ENCODE results near the gene SLC34A3. TPM values are rescaled to one million over a fixed set of nuclear protein-coding genes. Genes with fewer than 3 reads are reported as not detected.

SLC34A3 gene
- polyA plus RNA-seq, 1 experiment, result not detected

DNA sequence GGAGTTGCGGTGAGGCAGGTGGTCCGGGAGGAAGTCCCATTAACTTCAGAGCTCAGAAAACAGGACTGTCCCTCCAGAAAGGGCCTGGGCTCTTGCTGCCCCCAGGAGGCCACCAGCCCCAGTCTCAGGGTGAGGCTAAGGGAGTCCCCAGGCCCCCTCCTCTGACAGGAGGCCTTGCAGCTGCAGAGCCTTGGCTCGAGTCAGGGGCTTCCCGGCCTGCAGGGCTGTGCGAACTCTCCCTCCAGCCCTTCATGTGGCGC, 17.1 kb downstream of the SLC34A3 start:
- ChIA-PET CTCF (interaction anchor here (3.4 kb wide), 1 partner anchor 12 kb away, joined by 18 read pairs; no protein-coding TSS in a partner anchor), POLR2A (no interaction called here)
- Histone ChIP-seq H3K4me3 (ENCODE audit: low read depth, low read length) (no peak overlapping the region), H3K9me3 (ENCODE audit: control insufficient read depth, insufficient read depth, low read length) (no peaks in the 10 kb centered on the region; the same call in 1 of the 2 replicates), H3K27ac (ENCODE audit: low read depth, low read length) (no peak overlapping the region), H3K27me3 (ENCODE audit: control insufficient read depth, insufficient read depth, low read length) (no peaks in the 10 kb centered on the region)
- TF ChIP-seq, protein P1, sequence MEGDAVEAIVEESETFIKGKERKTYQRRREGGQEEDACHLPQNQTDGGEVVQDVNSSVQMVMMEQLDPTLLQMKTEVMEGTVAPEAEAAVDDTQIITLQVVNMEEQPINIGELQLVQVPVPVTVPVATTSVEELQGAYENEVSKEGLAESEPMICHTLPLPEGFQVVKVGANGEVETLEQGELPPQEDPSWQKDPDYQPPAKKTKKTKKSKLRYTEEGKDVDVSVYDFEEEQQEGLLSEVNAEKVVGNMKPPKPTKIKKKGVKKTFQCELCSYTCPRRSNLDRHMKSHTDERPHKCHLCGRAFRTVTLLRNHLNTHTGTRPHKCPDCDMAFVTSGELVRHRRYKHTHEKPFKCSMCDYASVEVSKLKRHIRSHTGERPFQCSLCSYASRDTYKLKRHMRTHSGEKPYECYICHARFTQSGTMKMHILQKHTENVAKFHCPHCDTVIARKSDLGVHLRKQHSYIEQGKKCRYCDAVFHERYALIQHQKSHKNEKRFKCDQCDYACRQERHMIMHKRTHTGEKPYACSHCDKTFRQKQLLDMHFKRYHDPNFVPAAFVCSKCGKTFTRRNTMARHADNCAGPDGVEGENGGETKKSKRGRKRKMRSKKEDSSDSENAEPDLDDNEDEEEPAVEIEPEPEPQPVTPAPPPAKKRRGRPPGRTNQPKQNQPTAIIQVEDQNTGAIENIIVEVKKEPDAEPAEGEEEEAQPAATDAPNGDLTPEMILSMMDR (IDR thresholded peaks at IDR 0.05; ENCODE audit: low read depth, low read length), result no peak
- no peak for DNase-seq (ENCODE audit: low read depth, low spot score)

DNA sequence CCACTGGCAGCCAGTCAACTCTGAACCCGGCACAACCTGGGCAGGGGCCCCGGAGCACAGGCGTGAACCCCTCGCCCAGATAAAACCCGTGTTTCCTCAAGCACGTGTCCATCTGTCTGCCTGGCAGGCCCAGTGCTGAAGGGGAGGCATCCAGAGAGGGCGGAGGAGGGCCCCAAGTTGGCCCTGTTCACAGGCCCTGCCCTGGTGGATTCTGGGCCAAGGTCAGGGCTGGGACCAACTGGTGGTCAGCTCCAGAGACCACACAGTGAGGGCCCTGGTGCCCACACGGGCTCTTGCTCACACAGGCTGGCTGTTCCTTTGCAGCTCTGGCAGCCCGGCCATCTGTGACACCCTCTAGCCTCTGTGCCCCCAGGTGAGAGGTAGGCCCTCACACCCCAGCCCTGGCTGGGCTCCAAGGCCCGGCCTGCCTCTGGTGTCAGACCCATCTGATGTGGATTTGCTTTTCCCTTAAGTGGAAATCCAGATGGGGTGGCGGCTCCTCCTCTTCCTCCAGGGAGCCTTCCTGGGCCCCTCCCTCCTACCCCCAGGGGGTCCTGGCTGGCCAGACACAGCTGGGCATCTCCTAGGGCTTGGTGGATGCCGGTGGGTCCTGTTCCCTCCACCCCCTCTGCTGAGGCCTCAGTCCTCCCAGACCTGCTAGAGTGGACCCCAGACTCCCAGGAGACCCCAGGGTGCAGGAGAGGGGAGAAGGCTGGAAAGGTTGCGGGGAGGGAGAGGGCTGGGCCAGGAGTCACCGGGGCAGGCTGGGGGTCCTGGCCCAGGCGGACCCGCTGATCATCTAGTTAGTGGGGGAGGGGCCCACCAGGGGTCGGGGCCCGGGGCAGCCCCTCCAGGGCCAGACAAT, 19.9 kb downstream of the SLC34A3 start:
- no peak for DNase-seq (ENCODE audit: low read depth, low spot score)
- Histone ChIP-seq H3K9me3 (ENCODE audit: control insufficient read depth, insufficient read depth, low read length) (no peaks in the 10 kb centered on the region; the same call in 1 of the 2 replicates), H3K27me3 (ENCODE audit: control insufficient read depth, insufficient read depth, low read length) (no peaks in the 10 kb centered on the region), H3K27ac (ENCODE audit: low read depth, low read length) (no peak overlapping the region), H3K4me3 (ENCODE audit: low read depth, low read length) (no peak overlapping the region)
- TF ChIP-seq, protein P1 (IDR thresholded peaks at IDR 0.05; ENCODE audit: low read depth, low read length), result no peak
- POLR2A ChIA-PET, result interaction anchor here (8.8 kb wide), 1 partner anchor 9 kb away, joined by 146 read pairs; the partner anchor contains the start of gene TUBB4B
- CTCF ChIA-PET, result interaction anchor here (0.6 to 3.4 kb wide), 2 partner anchors 14 kb away, joined by 3 to 18 read pairs; no protein-coding TSS in a partner anchor

DNA sequence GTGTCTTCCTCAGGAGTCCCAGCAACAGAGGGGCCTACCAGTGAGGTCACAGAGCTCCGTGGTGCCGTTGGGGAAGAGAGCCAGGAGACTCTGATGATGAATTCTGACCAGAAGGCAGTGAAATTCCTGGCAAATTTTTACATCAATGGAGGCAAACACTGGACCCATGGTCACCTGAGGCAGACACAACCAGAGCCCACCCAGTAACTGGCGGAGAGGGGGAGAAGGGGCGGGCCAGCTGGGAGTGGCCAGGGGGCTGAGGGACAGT, 20.4 kb downstream of the SLC34A3 start, which contains the start of gene STPG3:
TSS of gene STPG3 (plus strand) at position 93 of the 268 bp plus-strand sequence. CDS start at position 94, 1 bp downstream.
- Histone ChIP-seq H3K9me3 (ENCODE audit: control insufficient read depth, insufficient read depth, low read length) (no peaks in the 10 kb centered on the region; the same call in 1 of the 2 replicates), H3K27ac (ENCODE audit: low read depth, low read length) (no peak within 1 kb of the TSS), H3K27me3 (ENCODE audit: control insufficient read depth, insufficient read depth, low read length) (no peaks in the 10 kb centered on the region), H3K4me3 (ENCODE audit: low read depth, low read length) (no peak within 1 kb of the TSS)
- DNase-seq (ENCODE audit: low read depth, low spot score), result no peak
- TF ChIP-seq, protein P1 (IDR thresholded peaks at IDR 0.05; ENCODE audit: low read depth, low read length), result no peak
- ChIA-PET POLR2A (interaction anchor here (8.8 kb wide), 1 partner anchor 9 kb away, joined by 146 read pairs; the partner anchor contains the start of gene TUBB4B), CTCF (interaction anchor here (0.6 kb wide), 1 partner anchor 14 kb away, joined by 3 read pairs; no protein-coding TSS in a partner anchor)

DNA sequence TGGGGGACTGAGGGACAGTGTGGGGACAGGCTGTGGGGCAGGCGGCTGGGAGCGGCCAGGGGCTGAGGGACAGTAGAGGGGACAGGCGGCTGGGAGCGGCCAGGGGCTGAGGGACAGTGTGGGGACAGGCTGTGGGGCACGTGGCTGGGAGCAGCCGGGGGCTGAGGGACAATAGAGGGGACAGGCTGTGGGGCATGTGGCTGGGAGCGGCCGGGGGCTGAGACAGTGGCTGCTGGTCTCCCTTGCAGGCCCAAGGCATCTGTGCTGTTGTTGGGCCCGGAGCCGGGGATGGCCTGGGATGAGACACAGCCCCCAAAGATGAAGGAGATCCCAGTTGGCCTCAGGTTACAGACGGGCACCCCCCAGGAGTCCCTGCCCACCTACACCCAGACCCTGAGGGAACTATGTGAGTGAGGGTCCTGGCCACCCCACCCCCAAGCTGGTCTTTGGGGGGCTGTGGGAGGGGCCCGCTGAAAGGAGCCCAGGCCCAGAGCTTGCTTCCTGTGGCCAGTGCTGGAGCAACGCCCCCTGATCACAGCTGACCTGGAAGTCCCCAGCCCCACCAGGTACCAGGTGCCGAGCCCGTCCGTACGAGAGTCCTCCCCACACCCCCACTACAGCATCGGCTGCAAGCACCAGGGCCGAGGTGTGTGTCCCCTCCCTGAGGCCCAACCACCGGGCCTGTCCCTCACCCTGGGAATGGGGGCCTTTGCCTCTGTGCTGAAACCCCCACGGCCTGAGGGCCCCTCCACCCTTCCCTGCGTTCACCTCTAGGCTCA, 21.0 kb downstream of the SLC34A3 start:
- ChIA-PET CTCF (interaction anchor here (1.4 kb wide), 1 partner anchor 15 kb away, joined by 4 read pairs; no protein-coding TSS in a partner anchor), POLR2A (interaction anchor here (8.8 kb wide), 1 partner anchor 10 kb away, joined by 146 read pairs; the partner anchor contains the start of gene TUBB4B)
- Histone ChIP-seq H3K27me3 (ENCODE audit: control insufficient read depth, insufficient read depth, low read length) (no peaks in the 10 kb centered on the region), H3K4me3 (ENCODE audit: low read depth, low read length) (no peak overlapping the region), H3K9me3 (ENCODE audit: control insufficient read depth, insufficient read depth, low read length) (no peaks in the 10 kb centered on the region; the same call in 1 of the 2 replicates), H3K27ac (ENCODE audit: low read depth, low read length) (no peak overlapping the region)
- no peak for DNase-seq (ENCODE audit: low read depth, low spot score)
- TF ChIP-seq, protein P1 (IDR thresholded peaks at IDR 0.05; ENCODE audit: low read depth, low read length), result no peak

Data from AG04450 (cell line).